MCF 10A (cell line): ENCODE results near the gene OR51V1. TPM values are rescaled to one million over a fixed set of nuclear protein-coding genes. Genes with fewer than 3 reads are reported as not detected.

Experiments used
- BruUV-seq: library from RNA; stranded (reverse); fragments of 400-500 nt; replicated peaks from 2 replicates; lab custom pipeline; 2021; lab: Mats Ljungman, UMichigan
- CTCF ChIA-PET: fragments of 300-600 bp; sonication (Branson Sonifier 250); formaldehyde crosslinking; extraction: SDS; loops from one replicate; lab custom pipeline; 2021; ENCODE audit warnings: antibody characterized with exemption, inconsistent platforms; lab: Yijun Ruan, JAX
- POLR2A ChIA-PET: fragments of 300-600, 350-650 bp; sonication (Branson Sonifier 250); formaldehyde crosslinking; extraction: SDS; loops from one replicate; lab custom pipeline; 2020; ENCODE audit warnings: antibody characterized with exemption, inconsistent platforms; lab: Yijun Ruan, JAX
- DNase-seq: peaks from one replicate; pipeline ENCODE4 v3.0.0-alpha.2; 2018; ENCODE audit not compliant: unreplicated experiment
- H3K27ac Mint-ChIP-seq: one replicate; pipeline ENCODE4 v1.8.0; 2022; ENCODE audit warnings: mild to moderate bottlenecking, low read depth, mixed read lengths; ENCODE audit not compliant: unreplicated experiment
- H3K27me3 Mint-ChIP-seq: one replicate; pipeline ENCODE4 v1.8.0; 2022; ENCODE audit warnings: mixed read lengths; ENCODE audit not compliant: insufficient read depth, unreplicated experiment
- H3K36me3 Mint-ChIP-seq: one replicate; pipeline ENCODE4 v1.8.0; 2022; ENCODE audit warnings: mild to moderate bottlenecking, moderate library complexity, mixed read lengths; ENCODE audit not compliant: insufficient read depth, unreplicated experiment
- H3K4me1 Mint-ChIP-seq: one replicate; pipeline ENCODE4 v1.8.0; 2022; ENCODE audit warnings: mixed read lengths; ENCODE audit not compliant: insufficient read depth, unreplicated experiment
- H3K4me3 Mint-ChIP-seq: one replicate; pipeline ENCODE4 v1.8.0; 2022; ENCODE audit warnings: mild to moderate bottlenecking, moderate library complexity, mixed read lengths; ENCODE audit not compliant: unreplicated experiment
- H3K9me3 Mint-ChIP-seq: one replicate; pipeline ENCODE4 v1.8.0; 2022; ENCODE audit warnings: mixed read lengths; ENCODE audit not compliant: unreplicated experiment
- intact Hi-C: fragments of 100-400 bp; cut with micrococcal nuclease; formaldehyde crosslinking; loops from 2 replicates; pipeline ENCODE4 v1.14.1; 2022
- total RNA-seq: library from RNA; stranded (reverse); gene quantifications from 2 replicates; pipeline ENCODE4 v1.2.3, GENCODE V29; 2022
- TF ChIP-seq, protein P1 (sequence below): fragments of 200-600 bp; IDR thresholded peaks from one replicate; pipeline ENCODE4 v1.8.0; 2022; ENCODE audit warnings: antibody characterized with exemption, mild to moderate bottlenecking; ENCODE audit not compliant: unreplicated experiment

Gene OR51V1
- total RNA-seq, 1 experiment from 2014 or later, result not detected

DNA sequence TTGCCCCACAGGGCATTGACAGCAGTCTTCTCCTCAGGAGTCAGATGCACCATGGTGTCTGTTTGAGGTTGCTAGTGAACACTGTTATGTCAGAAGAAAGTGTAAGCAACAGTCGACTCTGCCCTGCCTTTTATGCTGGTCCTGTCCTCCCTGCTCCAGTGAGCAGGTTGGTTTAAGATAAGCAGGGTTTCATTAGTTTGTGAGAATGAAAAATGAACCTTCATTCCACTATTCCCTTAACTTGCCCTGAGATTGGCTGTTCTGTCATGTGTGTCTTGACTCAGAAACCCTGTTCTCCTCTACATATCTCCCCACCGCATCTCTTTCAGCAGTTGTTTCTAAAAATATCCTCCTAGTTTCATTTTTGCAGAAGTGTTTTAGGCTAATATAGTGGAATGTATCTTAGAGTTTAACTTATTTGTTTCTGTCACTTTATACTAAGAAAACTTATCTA is 33.9 kb upstream of the OR51V1 start, which contains the start of gene HBD:
TSS of gene HBD (minus strand) at position 103 of the 454 bp plus-strand sequence. CDS start at position 53, 50 bp downstream.
- no peak within 1 kb of the TSS for H3K27ac Mint-ChIP-seq
- peaks cover 11% of the 10 kb centered on the region for H3K27me3 Mint-ChIP-seq
- no peaks in the 10 kb centered on the region for H3K36me3 Mint-ChIP-seq
- no peak within 1 kb of the TSS for H3K4me3 Mint-ChIP-seq
- no peak for DNase-seq
- intact Hi-C loops, result no loop called here
- ChIA-PET CTCF (no interaction called here), POLR2A (no interaction called here)
- no TSS peak for BruUV-seq
- no peaks in the 10 kb centered on the region for H3K4me1 Mint-ChIP-seq
- no peaks in the 10 kb centered on the region for H3K9me3 Mint-ChIP-seq
- TF ChIP-seq, protein P1, sequence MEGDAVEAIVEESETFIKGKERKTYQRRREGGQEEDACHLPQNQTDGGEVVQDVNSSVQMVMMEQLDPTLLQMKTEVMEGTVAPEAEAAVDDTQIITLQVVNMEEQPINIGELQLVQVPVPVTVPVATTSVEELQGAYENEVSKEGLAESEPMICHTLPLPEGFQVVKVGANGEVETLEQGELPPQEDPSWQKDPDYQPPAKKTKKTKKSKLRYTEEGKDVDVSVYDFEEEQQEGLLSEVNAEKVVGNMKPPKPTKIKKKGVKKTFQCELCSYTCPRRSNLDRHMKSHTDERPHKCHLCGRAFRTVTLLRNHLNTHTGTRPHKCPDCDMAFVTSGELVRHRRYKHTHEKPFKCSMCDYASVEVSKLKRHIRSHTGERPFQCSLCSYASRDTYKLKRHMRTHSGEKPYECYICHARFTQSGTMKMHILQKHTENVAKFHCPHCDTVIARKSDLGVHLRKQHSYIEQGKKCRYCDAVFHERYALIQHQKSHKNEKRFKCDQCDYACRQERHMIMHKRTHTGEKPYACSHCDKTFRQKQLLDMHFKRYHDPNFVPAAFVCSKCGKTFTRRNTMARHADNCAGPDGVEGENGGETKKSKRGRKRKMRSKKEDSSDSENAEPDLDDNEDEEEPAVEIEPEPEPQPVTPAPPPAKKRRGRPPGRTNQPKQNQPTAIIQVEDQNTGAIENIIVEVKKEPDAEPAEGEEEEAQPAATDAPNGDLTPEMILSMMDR, result no peak

DNA sequence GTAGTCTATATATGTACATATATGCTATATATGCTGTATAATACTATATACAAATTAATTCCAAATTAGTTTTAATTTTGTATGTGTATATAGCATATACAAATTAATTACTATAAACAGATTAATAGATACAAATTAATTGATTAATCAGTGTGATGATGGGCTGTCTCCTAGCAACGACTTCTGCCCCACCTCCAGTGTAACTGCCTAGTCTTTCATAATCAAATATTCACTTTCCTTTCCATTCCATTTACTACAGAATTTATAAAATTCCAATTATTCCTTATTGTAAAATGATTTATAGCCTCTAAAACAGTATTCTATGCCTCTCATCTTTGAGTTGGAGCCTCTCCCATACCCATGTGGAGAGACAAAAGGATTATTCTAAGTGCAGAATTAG is 32.8 kb upstream of the OR51V1 start:
- ChIA-PET CTCF (interaction anchor here (0.5 to 0.6 kb wide), 2 partner anchors 29 to 382 kb away, joined by 3 to 4 read pairs; no protein-coding TSS in a partner anchor), POLR2A (no interaction called here)
- intact Hi-C loops, result no loop called here
- no peaks in the 10 kb centered on the region for H3K36me3 Mint-ChIP-seq
- peaks cover 4% of the 10 kb centered on the region for H3K27me3 Mint-ChIP-seq
- no peak overlapping the region for H3K4me3 Mint-ChIP-seq
- H3K27ac Mint-ChIP-seq, result no peak overlapping the region
- no peaks in the 10 kb centered on the region for H3K9me3 Mint-ChIP-seq
- TF ChIP-seq, protein P1, result no peak
- H3K4me1 Mint-ChIP-seq, result no peaks in the 10 kb centered on the region
- BruUV-seq, result no TSS peak
- no peak for DNase-seq

DNA sequence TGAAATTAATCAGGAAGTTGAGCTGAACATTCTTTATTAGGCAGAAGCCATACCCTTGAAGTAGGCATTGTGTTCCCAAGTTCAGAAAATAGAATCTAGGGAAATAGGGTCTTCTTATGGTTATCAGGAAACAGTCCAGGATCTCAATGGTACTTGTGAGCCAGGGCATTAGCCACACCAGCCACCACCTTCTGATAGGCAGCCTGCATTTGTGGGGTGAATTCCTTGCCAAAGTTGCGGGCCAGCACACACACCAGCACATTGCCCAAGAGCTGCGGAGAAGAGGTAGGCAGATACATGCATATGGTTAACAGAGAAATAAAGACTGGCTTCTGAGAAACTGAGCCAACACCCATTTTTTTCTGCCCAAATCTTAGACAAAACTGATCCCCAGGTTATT is 32.3 kb upstream of the OR51V1 start:
- Mint-ChIP-seq H3K9me3 (no peaks in the 10 kb centered on the region), H3K27me3 (no peaks in the 10 kb centered on the region), H3K4me3 (no peak overlapping the region), H3K36me3 (no peaks in the 10 kb centered on the region), H3K27ac (no peak overlapping the region), H3K4me1 (no peaks in the 10 kb centered on the region)
- BruUV-seq, result no TSS peak
- TF ChIP-seq, protein P1, result no peak
- ChIA-PET CTCF (interaction anchor here (0.5 to 0.6 kb wide), 2 partner anchors 28 to 382 kb away, joined by 3 to 4 read pairs; no protein-coding TSS in a partner anchor), POLR2A (no interaction called here)
- DNase-seq, result no peak
- intact Hi-C loops, result no loop called here

DNA sequence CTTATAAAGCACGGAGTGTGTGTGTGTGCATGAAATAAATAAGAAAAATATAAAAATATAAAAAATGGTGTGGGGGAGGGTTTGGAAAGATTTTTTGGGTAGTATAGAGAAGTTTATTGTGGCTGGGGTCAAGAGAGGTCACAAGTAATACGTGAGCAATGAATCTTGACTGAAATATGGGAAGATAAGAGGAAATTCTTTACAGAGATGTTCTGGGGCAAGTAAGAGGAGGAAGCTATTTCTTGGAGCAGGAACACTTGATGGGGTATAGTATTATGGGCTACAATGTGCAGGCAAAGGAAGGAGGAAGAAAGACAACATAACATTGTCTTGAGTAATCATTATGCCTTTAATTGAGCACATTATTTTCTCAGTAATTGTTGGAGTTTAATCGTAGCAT is 31.7 kb upstream of the OR51V1 start:
- intact Hi-C loops, result no loop called here
- BruUV-seq, result no TSS peak
- Mint-ChIP-seq H3K27ac (no peak overlapping the region), H3K4me3 (no peak overlapping the region), H3K4me1 (no peaks in the 10 kb centered on the region), H3K36me3 (no peaks in the 10 kb centered on the region), H3K9me3 (no peaks in the 10 kb centered on the region), H3K27me3 (no peaks in the 10 kb centered on the region)
- TF ChIP-seq, protein P1, result no peak
- CTCF ChIA-PET, result no interaction called here
- POLR2A ChIA-PET, result no interaction called here
- no peak for DNase-seq
